ENCODE results near the gene PLEKHM1.

PLEKHM1 gene

DNA sequence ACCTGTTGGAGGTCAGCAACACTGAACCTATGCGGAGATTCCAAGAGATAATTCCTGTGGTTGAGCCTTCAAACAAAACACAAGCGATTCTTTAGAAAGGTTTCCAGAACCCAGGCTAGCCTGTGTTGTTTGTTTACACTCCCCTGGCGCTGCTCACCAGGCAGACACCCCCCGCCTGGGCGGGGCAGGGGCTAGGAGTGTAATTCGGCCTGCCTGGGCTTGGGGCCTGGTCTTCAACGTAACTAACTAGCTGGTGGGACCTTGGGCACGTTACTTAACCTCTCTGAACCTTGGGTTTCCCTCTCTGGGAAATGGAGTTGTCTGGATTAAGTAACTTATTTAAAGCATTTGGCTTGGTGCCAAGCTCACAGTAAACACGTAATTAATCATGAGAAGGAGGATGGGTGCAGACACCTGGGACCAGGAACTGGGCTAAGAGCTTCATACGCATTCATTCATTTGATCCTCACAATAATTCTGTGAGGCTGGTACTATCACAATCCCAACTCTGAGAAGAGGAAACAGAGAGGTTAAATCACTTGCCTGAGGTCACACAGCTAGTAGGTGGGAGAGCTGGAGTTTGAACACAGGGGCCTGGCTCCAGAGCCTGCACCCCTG is 50.3 kb downstream of the PLEKHM1 start:
- DNase-seq = peak; percentile 32

DNA sequence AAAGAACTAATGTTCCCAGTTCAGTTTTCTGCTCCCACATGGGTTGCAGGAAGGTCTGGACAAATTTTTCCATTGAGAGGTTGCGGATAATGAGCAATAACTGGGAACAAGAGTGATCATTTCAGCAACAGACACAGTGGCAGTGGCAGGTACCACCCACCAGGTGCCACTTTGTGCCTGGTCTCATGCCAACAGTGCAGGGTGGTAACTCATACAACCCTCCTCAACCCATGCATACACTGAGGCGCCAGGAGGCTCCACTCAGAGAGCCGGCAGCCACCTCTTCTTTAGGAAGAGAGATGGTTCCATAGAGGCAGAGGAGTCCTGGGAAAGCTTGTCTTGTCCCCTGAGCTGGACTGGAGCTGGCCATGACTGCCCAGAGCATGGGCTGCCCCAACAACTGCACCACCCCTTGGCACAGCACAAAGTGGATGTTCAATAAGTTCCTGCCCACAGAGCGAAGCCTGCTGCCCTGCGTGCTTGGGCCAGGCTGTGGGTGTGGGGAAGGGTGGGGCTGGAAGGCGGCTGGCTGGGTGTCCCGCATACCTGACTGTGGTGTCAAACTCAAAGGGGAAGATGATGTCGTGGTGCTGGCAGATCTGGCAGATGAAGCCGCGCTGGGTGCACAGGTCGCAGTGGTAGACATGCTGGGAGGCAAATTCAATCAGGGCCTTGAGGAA is 51.5 kb downstream of the PLEKHM1 start:
- no peak for DNase-seq

DNA sequence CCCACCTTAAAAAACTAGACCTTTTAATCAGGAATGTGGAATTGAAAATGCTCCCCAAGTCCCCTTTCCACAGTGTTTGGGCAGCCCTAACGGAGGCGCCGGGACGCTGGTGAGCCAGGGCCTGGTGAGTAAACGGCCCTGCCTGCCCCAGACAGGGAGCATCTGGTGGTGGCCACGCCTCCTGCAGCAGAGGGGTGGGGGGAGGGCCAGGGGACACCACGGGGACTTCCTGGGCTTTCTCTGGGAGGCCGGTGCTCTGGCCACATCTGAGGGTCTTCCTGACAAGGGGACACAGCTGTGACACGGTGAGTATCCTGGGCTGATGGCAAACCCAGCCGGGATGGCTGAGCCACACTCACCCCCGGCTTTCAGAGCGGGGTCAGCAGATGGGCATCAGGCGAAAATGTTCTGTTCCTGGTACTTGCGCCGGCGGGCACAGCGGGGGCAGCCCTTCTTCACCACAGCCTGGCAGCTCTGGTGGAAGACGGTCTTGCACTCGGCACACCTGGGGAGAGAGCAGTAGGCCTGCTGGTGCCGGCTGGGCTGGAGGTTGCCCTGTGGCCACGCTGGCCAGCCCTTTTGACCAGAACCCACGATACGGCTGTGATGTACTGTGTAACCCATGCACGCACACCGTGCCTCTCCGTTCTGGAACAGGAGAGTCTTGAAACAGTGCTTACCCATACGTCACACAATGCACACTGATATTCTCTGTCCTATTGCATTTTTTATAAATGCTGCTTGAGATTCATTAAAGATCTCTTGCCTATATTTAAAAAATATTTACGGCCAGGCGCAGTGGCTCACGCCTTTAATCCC is 52.8 kb downstream of the PLEKHM1 start:
- DNase-seq = no peak

DNA sequence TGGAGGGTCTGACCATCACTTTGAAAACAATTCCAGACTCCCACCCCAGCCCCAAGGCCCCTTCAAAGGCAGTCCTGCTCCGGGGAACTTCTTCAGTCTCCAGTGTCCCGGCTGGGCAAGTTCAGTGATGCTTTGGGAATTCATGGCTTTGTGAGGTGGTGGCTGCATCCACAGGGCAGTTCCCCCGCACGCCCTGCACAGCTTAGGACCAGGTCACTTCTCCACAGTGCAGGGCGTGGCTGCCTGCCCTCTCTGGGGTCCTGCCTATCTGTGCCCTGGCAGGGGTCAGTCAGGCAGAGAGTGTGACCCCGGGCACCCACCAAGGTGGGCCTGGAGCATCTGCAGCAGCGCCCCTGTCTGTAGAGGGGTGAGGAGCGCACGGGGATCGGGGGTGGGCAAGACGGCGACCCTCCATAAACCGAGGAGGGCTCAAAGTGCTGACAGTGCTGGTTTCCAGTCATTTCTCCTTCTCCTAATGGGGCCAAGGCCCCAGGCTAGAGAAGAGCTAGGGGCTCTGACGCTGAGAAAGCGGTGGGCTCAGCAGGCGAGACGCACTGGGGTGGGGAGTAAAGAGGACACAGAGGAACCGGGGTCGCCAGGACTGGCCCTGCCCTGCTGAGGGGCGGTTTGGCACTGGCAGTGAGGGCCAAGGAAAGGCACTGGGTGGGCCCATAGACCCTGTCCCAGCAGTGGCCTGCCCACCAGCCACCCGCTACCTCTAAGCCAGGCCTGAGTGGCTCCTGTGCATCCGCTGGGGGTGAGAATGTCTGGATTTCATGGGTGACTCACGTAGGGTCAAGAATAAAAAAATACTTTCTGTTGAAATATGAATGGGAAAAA is 53.7 kb downstream of the PLEKHM1 start:
- no peak for DNase-seq

DNA sequence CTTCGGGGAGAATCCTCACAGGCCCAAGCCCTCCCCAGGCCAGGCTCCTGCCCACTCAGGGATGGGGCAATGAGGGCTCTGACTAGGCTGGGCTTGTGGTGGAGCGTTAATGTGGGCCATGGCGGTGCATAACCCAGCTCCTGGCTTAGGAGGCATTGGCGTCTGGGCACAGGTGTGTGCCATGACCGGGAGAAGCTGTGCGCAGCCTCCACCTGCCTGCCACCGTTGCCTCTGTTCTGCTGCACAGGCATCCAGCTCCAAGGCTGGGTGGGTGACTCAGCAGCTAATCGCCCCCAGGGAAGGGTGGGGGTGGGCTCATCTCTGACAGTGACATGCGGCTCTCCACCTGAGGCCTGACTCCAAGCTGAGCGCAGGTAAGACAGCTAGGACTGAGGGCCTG is 54.4 kb downstream of the PLEKHM1 start:
- no peak for DNase-seq

DNA sequence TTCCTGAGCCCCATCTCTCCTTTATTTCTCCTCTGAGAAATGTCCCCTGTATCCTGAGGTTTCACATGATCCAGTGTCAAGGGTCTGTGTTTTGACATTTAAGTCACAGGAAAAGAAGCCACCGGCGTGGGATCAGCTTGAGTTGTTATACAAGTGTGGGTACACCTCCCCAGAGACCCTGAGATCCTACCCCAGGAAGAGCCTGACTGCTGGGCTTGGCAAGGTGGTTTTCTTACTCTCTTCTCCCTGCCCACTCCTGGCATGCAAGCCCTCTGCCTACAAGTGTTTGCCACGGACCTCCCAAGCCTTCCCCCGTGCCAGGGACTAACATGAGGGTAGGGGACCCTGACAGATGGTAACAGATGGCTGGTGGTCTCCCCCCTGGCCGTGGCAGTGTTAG is 55.0 kb downstream of the PLEKHM1 start:
- no peak for DNase-seq

DNA sequence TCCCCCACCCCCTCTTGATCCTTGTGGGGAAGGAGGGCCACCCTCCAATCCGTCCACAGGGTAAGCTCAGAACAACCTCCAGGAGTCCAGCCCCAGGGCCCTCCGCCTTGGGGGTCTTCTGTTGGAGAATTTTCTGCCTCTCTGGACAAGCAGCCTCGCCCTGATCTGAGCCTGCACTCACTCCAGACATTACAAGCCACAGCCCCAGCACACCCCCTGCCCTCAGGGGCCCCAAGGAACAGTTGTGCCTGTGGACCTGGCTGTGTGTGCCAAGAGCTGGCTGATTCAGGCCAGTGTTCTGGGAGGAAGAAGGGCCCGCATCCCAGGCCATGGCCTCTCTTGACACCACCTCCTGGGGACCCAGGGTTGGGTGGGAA is 57.4 kb downstream of the PLEKHM1 start:
- DNase-seq = no peak

DNA sequence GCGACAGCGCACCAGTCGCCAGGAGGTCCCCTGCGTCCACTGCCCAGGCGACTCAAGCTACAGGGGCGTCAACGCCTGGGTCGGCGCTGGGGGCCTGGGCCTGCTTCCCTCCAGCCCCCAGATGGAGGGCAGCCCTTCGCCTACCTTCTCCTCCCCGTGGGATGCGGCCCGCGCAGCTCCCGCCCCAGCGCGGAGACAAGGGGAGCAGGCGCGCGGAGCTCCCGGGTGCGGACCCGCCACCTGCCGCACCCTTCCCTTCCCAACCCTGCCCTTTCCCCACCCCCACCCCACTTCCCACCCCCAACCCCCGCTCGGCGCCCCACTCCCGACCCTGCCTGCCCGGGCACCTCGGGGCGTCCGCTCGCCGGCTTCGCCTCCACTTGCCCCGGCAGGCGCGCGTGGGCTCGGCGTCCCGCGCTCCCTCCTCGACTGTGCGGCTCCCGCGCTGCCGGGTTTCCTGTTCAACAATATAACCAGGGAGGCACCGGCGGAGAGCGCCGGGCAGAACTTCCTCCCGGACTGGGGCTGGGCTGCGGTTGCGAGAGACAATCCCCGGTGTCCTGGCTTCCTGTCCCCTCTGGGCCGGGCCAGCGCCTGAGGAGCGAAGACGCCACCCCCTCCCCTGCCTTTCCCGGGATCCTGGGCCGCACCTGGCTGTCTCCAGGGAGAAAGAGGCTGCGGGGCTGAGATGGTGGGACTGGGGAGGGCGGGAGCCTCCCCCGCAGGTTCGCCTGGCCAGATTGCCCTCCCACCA is 57.9 kb downstream of the PLEKHM1 start, which contains the start of gene ARHGAP27:
Gene ARHGAP27 (minus strand): TSS at position 466 of the 754 bp plus-strand sequence. CDS start 2,591 bp downstream, outside the sequence.
- no peak for DNase-seq

DNA sequence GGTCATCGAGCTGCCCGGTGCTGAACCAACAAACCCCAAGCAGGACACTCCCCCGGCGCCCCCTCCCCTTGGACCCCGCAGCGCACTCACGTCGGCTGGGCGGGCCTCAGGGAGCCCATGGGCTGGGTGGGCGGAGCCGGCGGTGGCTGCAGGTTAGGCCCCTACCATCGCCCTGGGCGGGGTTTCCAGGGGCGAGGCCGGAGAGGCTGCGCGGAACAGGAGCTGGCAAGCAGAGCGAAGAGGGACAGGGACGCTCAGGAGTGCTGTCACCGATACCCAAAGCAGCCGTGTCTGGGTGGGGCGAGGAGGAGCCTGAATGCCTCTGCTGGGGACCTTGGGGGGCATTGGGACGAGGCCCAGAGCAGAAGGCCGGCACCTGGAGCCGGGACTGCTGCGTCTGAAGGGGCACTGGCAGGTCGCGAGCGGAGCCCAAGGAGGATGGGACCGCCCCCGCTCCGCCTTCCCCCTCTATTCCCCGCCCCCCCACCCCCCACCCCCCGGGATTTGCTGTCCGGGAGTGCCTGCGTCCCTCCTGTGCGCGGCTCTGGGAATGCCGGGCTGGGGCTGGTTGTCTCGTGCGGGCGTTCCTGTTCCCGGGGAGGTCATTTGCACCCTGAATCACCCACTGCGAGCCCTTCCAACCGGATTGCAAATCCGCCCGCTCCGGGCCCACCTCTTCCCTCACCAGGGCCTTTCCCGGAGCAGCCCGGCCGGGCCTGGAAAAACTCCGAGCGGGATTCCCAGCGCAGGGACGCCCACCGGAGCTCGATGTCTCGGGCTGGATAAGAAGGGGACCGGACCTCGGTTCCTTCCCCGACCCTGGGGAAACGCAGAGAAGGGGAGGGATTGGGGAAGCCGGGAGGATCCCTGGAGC is 58.8 kb downstream of the PLEKHM1 start:
- peak; percentile 78 for DNase-seq

DNA sequence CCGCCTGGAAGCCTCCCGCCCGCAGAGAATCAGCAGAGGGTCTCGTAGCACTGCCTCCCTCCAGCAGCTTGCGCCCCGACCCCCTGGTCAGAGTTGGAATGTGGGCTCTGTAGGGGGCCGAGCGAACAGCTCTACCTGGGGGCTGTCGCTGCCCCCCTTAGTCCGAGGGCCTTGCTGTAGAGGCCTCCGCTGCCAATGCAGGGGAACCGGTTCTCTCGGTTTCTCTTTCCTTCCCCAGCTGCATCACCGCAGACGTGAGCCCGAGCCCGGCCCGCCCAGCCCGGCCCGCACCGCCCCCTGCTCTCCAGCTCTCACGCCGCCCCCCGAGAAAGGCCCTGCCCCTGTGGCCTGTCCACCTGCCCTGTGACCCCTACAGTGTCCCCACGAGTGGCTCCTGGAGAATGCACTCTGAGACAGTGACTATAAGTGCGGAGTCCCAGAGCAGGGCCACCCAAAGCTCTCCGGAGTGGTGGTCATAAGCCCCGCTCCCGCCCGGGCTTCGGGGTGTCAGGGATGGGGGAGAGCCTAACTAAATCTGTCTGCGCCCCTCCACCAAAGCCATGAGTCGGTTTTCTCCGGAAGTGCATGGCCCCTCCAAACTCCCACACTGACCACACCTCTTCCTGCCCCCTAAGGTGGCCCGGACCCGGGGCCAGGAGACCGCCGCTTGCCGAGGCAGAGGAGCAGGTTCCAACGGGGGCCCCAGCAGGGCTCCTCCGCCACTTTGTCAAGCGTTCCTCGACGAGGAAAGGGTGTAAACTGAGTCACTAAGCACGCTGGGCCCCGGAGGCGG is 59.6 kb downstream of the PLEKHM1 start:
- DNase-seq = no peak

DNA sequence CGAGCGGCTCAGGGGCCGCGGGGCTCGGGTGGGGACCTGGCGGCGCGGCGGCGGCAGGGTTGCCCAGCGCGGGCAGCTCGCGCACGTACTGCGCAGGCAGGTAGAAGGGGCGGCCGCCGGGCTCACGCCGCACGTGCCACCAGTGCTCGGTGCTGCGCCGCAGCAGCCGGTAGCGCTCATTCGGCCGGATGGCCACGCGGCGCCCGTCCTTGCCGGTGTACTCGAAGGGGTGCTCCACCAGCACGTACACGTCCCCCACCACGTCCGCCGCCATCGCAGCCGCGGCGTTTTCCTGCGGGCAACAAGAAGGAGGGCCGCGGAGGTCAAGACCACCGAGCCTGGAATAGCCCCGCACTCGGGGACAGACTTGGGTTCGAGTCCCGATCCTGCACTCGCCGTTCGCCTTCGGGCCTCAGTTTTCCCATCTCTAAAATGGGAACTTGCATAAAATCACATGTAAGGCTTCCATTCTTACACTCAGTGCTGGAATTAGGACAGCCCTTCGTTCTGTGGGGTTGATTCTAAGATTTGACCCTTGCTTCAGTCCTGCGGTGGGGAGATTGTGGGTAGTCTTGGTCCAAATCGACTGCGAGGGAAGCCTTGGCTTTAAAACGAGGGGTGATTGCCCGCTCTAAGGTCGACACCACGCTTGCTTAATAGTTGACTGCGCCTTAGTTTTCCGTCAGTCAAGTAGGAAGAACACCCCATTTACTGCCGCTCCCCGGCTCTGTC is 60.3 kb downstream of the PLEKHM1 start:
- no peak for DNase-seq

DNA sequence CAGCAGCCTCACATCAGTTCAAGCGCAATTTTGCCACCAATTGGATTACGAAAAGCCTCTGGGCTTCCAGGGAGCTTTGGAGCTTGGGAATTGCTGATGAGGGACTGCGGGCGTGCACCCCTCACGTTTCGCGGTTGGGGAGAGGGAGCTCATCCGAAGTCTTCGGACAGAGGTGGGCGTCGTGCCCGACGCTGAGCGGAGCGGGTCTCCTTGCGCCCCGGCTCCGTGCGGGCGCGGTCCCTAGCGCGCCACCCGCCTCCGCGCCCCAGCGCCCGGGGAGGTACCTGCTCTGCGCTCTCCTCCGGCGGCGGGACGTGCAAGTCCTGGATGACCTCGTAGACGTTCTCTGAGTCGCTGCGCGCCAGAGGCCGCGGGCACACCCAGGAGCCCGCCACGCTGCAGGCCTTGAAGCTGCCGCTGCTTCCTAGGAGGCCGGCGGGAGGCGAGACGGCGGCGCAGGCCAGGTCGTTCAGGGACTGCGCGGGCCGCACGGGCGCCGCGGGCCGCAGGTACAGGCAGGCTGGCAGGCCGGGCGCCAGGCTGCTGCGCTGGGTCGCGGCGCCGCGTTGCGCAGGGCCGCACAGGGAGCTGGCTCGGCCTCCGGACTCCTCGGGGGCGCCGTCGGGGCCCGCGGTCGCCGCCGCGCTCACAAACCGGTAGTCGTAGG is 61.0 kb downstream of the PLEKHM1 start:
- DNase-seq = no peak

DNA sequence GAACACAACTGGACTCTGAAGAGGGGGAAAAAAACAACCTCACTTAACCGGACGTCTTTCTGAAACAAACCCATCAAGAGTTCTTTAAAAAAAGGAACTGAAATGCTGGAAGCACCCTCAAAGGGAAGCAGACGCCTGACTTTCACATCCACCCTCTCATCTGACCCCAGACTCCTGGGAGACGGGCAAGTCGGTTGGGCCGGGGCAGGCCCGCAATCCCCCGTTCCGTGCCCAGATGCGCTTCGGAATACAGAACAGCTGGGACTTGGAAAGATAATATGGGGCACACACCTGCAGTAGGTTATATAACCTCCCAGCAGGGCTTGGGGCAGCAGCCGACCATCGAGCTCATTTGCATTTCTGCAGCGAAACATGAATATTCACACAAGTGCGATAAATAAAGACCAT is 61.6 kb downstream of the PLEKHM1 start:
- DNase-seq = peak; percentile 77

DNA sequence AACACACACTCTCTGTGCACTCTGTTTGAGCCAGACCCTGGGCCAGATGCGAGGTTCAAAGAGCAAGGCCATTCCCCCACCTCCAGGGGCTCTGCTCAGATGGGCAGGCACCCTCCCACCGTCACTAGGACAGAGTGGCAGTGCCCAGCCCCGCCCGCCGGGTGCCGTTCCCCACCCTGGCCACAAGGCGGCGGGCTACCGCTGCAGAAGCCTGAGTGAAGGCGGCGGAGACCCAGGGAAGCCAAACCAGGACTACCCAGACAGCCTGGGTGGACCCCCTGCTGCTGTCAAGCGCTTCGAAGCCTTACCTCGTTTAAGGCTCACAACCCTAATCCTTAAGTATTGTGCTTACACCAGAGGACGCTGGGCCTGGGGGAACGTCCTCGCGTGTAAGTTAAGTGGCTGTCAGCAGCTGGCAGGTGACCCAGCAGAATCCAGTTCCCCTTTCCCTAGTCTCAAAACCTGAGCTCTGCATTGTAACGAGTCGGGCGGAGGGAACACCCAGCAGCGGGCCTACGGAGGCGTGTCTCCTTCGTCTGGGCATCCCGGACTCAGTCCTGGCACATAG is 62.4 kb downstream of the PLEKHM1 start:
- peak; percentile 82 for DNase-seq

DNA sequence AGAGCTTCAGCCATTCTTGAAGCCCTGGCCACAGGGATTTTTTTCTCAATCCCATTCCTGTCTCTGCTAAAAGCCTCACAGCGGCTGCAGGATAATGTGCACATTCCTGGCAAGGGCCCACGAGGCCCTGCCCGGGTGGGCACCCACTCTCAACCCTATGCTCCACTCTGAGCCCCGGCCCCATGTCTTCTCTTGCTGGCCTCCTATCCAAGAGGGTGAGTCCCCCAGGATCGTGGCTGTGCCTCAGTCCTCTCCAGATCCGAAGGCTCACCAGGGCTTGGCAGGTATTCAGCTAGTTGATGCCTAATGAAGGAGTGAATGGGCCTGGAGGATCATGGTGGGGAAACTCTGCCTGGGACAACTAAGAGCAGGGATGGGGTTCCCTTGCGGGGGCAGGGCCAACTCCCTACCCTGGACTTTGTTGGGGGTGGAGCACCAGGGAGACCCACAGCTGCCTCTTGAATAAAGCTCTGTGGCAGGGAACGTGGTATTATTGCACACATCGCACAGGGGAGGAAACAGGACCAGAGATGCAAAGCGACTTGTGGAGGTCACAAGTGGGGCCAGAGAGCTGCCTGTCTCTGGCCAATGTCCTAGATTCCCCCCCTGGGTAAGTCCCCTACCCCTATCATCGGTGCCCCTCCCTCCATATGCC is 63.2 kb downstream of the PLEKHM1 start:
- DNase-seq = no peak

DNA sequence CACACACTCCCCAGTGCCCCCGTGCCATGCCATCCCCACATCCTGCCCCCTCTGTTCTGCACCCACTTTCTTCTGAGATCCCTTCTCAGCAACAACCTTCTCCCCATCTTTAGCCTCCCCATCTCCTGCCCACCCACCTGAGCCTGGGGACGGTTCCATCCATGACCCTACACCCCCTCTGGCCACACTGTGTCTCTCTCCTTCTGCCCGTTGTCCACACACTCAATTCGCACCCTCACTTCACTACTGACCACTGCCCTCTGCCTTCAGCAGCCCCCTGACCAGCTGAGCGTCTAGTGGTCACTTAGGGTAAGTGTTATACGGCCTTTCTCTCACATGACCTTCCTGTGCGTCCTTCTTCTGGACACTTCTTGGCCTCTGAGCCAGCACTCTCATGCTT is 64.0 kb downstream of the PLEKHM1 start:
- no peak for DNase-seq

DNA sequence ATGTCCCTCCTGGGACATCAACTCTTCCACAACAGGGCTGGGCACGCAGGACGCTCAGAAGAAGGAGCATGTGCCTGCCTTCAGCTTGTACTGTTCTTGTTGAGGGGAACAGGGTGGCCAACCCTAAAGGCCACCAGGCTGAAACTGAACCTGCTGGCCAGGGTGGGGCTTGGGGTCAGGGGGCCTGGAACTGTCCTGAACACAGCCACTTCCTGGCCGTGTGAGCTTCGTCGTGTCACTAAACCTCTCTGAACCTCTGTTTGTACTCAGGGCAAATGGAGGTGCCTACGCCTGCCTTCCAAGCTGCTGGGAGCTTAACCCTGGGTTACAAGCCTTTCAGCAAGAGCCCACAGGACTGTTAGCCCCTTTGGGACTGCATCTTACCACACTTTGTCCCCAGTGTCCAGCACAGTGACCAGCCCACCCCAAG is 64.5 kb downstream of the PLEKHM1 start:
- DNase-seq = no peak

Data from NCI-H2171 treated with DMSO at 0.1 percent for 48 hours (cell line).